GM12892 (cell line): ENCODE results near the gene HERC6.
"Not testable (repeated sequence)": the region's sequence is repeated elsewhere in the genome, so short reads cannot be mapped to it uniquely, and the experiment has no call there.

Experiments used
- POLR2A ChIP-seq: IDR thresholded peaks from 2 replicates; pipeline ENCODE4 v1.6.1; 2011; ENCODE audit warnings: low read depth, low read length, control low read depth
- TAF1 ChIP-seq: IDR thresholded peaks from 2 replicates; pipeline ENCODE4 v1.6.1; 2011; ENCODE audit warnings: low read depth, mild to moderate bottlenecking, control low read depth, low read length, borderline replicate concordance

DNA sequence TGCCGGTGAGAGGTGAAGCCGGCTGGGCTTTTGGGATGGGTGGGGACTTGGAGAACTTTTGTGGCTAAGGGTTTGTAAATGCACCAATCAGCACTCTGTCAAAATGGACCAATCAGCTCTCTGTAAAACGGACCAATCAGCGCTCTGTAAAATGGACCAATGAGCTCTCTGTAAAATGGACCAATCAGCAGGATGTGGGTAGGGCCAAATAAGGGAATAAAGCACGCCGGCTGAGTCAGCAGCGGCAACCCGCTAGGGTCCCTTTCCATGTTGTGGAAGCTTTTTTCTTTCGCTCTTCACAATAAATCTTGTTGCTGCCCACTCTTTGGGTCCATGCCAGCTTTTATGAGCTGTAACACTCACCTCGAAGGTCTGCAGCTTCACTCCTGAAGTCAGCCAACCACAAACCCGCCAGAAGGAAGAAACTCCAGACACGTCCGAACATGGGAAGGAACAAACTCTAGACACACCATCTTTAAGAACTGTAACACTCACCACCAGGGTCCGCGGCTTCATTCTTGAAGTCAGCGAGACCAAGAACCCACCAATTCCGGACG is 17.4 kb upstream of the HERC6 start:
- TF ChIP-seq TAF1, POLR2A: not testable (repeated sequence)
